Activated CD4-positive, alpha-beta T cell treated with anti-CD3 and anti-CD28 coated beads, Interleukin-2, amount 50 U/mL, for 1 hour (primary cell): ENCODE results near the gene POLR2E.
"Not testable (repeated sequence)": the region's sequence is repeated elsewhere in the genome, so short reads cannot be mapped to it uniquely, and the experiment has no call there.

ENCODE experiments used
- DNase-seq: peaks from one replicate; pipeline ENCODE4 v3.0.0-alpha.2; 2020

POLR2E gene

DNA sequence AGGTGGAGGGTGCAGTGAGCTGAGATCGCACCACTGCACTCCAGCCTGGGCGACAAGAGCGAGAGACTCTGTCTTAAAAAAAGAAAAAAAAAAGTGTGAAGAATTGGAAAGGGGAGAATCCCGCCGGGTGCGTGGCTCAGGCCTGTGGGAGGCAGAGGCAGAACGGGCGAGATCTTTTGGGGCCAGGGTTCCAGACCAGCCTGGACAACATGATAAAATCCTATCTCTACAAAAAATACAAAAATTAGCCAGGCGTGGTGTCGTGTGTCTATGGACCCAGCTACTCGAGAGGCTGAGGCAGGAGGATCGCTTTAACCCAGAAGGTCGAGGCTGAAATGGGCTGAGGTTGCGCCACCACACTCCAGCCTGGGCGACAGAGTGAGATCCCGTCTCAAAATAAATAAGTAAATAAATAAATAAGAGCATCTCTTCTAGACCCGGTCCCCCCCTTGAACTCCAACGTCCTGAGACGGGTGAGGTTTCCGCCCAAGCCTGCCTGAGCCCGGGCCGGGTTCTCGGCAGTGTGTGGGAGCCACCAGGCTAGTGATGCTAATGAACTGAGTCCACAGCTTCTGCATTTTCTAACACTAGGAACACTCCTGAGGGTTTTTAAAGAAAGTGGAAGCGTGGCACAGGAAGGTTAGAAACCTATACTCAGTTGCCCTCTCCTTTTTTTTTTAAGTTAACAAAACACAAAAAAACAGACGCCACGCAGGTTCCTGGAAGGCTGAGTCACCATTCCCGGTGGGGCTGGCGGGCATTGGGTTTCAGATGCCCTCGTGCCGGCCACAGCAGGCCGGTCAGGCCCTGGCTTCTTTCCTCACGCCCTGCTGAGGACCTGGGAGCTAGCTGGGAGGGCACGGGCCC is 30.7 kb upstream of the POLR2E start:
- DNase-seq: no peak

- DNase-seq: no peak
Measured at GRCh38 chr19:1123885-1124677, 28.9 kb upstream of the POLR2E start.

DNA sequence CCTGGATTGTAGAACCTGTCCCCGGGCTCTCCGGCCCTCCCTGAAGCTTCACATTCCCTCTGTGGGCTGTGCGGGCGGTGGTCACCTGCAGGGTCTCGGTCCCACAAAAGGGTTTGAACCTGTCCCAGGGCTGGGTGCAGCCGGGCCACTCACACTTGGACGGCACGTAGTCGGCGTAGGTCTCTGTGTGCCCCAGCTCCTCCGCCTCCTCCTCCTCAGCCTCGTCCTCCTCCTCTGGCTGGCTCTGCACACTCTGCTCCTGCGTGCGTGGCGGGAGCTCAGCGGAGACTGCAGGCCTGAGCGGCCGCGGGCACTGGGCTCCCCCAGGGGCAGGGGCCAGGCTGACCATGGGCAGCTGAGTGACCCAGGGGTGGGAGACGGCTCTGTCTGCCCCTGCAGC is 28.2 kb upstream of the POLR2E start:
- DNase-seq: no peak

GRCh38 chr19:1122972-1123363 is 27.8 kb upstream of the POLR2E start:
- DNase-seq: no peak

GRCh38 chr19:1122021-1122971 is 27.1 kb upstream of the POLR2E start:
- DNase-seq: no peak

GRCh38 chr19:1121395-1121794 is 26.2 kb upstream of the POLR2E start:
- no peak for DNase-seq

GRCh38 chr19:1119475-1120217 is 24.5 kb upstream of the POLR2E start:
- DNase-seq: no peak

GRCh38 chr19:1118999-1119398 is 23.8 kb upstream of the POLR2E start:
- no peak for DNase-seq

DNA sequence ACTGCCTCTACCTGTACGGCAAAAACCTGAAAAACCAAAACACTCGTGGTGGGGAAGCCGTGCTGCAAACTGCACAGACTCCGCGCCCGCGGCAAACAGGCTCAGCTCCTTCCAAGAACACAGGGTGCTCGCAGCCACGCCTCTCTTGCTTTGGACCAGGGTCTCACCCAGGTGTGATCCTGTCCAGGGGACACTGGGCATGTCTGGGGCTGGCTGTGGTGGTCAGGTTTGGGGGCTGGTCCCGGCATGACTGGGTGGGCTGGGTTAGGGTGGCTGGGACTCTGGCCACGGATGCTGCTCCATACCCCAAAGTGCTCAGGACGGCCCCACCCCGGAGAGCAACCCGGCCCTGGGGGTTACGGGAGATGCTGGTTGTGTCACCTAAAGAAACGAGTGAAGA is 22.5 kb upstream of the POLR2E start:
- DNase-seq: no peak

DNA sequence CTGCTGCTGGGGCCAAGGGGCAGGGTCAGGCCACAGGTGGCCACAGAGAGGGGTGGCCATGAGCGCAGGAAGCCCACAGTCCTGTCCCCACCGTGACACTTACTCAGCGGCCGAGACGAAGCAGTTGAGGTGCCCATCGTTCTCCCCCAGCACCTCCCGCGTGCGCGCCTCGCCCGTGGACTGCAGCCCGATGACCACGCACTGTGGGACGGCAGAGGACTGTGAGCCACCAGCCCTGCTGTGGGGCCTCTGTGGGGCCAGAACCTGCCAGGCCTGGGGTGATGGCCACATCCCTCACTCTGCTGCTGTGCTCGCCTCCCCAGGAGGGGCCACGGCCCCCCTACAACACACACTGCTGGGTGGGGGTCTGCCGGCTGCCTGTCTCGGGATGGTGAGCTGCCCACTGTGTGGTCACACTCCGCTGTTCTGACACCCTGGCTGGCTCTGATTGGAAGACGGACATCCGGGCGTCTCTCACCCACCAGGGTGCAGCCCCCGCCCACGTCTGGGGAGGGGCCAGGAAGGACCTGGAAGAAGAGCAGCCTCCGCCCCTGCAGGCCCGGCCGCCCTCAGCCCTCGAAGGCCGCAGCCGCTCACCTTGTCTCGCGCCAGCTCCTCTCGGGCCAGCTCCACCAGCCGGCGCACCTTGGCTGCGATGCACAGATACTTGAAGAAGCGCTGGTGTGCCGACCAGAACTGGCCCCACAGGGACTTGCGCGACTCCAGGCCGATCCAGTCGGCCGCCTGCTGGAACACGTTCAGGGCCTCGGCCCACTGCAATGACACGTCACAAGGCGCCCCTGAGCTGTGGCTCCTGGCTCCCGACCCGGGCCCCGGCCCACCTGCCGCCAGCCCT is 21.8 kb upstream of the POLR2E start:
- DNase-seq: no peak

DNA sequence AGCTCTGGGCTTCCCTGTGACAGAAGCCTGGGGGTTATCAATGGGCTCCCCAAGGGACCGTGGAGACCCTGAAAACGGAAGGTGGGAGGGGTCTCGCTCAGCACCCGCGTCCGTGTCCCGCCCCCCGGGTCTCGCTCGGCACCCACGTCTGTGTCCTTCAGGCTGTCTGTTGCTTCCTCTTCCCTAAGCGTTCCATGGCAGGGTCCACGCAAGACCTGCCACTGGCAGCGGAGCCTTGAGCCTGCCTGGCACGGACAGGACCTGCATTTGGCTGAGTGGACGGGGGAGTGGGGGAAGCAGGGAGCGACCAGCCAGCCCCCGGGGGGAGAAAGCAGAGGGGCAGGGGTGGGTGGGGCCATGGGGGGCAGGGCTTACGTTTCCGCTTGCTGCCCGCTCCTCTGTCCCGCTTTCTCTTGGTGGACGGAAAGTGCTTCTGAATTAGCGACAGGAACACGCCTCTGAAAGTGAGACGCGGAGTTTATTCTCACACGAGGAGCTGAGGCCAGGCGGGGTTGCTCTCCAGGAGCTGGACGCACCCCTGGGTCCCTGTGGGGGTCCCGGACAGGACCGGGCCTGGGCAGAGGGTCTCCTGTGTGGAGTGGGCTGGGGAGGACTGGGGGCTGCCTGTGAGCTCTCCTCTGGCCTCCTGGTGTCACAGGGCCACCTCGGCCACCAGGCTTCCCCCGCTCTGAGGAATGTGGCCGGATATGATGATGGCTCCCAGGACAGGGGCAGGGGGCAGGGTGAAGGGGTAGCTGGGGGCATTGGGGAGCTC is 20.7 kb upstream of the POLR2E start:
- no peak for DNase-seq

- not testable (repeated sequence) for DNase-seq
Measured at GRCh38 chr19:1114728-1115127, 19.6 kb upstream of the POLR2E start.

DNA sequence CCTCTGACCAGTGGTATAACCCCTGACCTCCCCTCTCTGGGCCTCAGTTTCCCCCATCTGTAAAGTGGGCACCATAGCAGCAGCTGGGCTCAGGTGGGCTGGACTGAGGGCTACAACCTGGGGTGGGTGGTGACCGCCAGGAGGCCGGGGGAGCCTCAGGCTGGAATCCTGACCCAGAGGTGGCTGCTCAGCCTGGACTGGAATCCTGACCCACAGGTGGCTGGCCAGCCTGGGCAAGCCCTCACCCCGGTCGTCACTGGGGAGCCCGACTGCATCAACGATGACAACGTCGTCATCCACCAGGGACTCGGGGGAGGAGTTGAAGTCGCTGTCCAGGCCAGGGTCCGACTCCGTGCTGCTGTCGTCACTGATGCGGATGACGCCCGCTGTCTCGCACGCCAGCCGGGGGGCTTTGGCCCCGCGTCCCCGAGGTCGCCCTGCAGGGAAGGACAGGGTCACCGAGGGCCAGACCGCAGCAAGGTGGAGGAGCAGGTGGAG is 18.9 kb upstream of the POLR2E start:
- no peak for DNase-seq

GRCh38 chr19:1113030-1113985 is 18.1 kb upstream of the POLR2E start:
- peak; percentile 85 for DNase-seq

DNA sequence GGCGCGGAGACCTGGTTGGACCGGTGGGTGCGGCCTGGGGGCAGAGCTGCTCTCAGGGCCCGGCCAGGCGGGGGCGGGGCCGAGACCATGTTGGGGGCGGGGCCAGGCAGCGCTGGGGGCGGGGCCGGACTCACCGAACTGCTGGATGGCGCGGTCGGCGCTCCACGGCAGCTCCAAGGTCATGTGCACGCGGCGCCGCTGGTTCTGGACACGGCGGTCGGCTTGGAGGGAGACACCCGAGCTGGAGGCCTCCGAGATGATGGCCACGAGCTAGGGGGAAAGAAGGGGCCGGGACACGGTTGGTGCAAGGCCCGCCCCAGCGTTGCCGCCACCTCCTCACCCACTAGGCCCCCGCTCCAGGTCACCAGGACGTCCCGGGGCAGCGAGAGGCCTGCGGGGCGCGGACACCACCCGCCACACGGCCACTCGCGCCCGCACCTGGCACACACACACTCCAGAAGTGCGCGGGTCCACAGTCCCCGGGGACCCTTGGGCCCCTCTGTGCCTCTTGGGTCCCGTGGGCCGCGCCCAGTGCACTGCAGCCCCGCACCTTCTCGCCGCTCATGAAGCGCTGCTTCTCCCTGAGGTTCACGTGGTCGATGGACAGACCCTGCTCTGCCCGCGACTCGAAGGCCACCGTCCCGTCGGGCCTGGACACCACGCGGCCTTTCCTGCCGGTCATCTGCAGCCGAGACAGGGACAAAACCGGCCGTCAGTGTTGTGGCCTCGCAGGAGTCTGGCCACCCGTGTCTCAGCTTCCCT is 17.3 kb upstream of the POLR2E start:
- no peak for DNase-seq

DNA sequence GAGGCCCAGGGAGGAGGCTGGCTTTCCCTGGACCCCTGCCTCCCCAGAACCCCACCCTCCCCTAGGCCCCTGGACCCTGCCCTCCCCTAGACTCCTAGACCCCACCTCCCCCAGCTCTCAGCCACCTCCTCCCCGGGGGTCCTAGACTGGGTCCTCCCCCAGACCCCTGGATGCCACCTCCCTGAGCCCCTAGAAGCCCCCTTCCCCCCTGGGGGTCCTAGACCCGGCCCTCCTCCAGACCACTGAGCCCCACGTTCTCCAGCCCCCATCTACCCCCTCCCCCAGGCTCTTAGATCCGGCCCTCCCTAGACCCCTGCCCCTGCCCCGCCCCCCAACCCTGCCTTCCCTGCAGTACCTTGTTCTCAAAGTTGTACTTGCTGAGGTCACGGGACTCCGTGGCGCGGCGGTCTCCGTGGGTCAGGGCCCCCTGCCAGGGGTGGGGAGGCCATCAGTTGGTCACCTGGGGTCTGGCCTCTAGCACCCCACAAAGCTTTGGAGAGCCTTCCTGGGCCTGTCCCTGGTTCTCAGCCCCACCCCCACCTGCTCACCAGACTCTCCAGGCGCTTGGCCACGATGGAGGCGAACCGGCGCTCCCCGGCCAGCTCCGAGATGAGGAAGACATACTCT is 16.6 kb upstream of the POLR2E start:
- no peak for DNase-seq

DNA sequence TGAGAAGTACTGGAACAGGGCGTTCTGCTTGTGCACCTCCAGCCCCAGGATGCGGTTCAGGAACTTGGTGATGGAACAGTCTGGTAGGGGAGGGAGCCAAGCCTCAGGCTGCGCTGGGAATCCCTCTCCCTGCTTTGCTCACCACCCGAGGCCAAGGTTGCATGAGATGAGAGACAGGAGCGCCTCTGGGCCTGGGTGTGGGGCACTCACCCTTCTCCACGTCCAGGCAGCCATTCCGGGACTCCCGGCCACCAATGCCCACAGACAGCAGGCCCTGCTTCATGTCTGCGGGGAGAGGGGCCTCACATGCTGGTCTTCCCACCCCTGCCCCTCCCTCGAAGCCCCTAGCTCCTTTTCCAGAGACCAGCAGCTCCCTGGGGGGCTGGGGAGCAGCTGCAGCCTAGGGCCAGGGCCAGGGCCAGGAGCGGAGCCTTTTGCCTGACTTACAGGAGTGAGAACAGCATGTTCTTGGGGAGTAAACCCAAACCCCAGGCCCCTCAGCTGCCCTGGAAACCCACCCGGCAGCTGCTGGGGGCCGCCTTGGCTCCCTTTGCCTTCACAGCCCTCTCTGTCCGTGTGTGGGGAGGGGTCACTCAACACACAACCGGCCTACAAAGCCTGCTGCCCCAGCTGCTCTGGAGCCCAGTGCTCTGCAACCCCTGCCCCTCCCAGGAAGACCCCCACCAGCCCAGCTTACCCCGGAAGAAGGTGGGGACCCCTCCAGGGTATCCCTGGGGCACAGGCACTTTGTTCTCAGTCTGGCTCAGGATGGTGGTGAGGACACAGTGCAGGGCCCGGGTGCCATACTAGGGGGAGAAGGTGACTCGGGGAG is 15.8 kb upstream of the POLR2E start:
- no peak for DNase-seq
